Body of pancreas (tissue), 4 donors: ENCODE data around the gene OR10G7.

Experiments used
- CTCF ChIP-seq, 7 experiments: fragments of 450-650 bp in 4 of 7; fragments of 200-600 bp in 3 of 7; sonication (generic) in 3 of 7; IDR thresholded peaks; one replicate each; pipeline ENCODE4 v1.5.1; 2016 to 2019; ENCODE audit warnings: antibody characterized with exemption in 7 of 7
- POLR2A ChIP-seq, 3 donors: fragments of 450-650 bp; IDR thresholded peaks; one replicate each; pipeline ENCODE4 v1.6.1; 2016; ENCODE audit warnings: antibody characterized with exemption in 3 of 3, mild to moderate bottlenecking in 2 of 3

GRCh38 chr11:124026498-124026897, 14.6 kb downstream of the OR10G7 start, which contains the start of gene OR10G8:
- TF ChIP-seq CTCF (IDR thresholded peaks at IDR 0.05) = no peak
- TF ChIP-seq POLR2A (IDR thresholded peaks at IDR 0.05) = no peak
